ENCODE data around the gene PITPNC1. TPM values are rescaled to one million over a fixed set of nuclear protein-coding genes. Genes with fewer than 3 reads are reported as not detected.

The PITPNC1 gene
- total RNA-seq, 1 donor from 2014 or later: 40.3 TPM

- Mint-ChIP-seq H3K27me3 (ENCODE audit: unreplicated experiment) (no peaks in the 10 kb centered on the region), H3K4me3 (ENCODE audit: unreplicated experiment) (no peak overlapping the region)
Measured at GRCh38 chr17:67390646-67391361, 13.7 kb downstream of the PITPNC1 start.

GRCh38 chr17:67392111-67392510 lies 15.0 kb downstream of the PITPNC1 start:
- H3K9me3 Mint-ChIP-seq (ENCODE audit: unreplicated experiment): no peaks in the 10 kb centered on the region
- no peaks in the 10 kb centered on the region for H3K36me3 Mint-ChIP-seq (ENCODE audit: unreplicated experiment)
- H3K4me3 Mint-ChIP-seq (ENCODE audit: unreplicated experiment): no peak overlapping the region
- DNase-seq: no peak
- H3K4me1 Mint-ChIP-seq (ENCODE audit: low read depth, unreplicated experiment): peaks cover 3% of the 10 kb centered on the region
- TF ChIP-seq CTCF (IDR thresholded peaks at IDR 0.05; ENCODE audit: partially characterized antibody, unreplicated experiment): no peak
- H3K27ac Mint-ChIP-seq (ENCODE audit: unreplicated experiment): no peak overlapping the region
- no peaks in the 10 kb centered on the region for H3K27me3 Mint-ChIP-seq (ENCODE audit: unreplicated experiment)

More at GRCh38 chr17:67390646-67391361, 13.7 kb downstream of the PITPNC1 start:
- no peak for TF ChIP-seq CTCF (IDR thresholded peaks at IDR 0.05; ENCODE audit: partially characterized antibody, unreplicated experiment)
- no peak overlapping the region for H3K27ac Mint-ChIP-seq (ENCODE audit: unreplicated experiment)
- peaks cover 5% of the 10 kb centered on the region for H3K4me1 Mint-ChIP-seq (ENCODE audit: low read depth, unreplicated experiment)
- no peaks in the 10 kb centered on the region for H3K36me3 Mint-ChIP-seq (ENCODE audit: unreplicated experiment)
- no peaks in the 10 kb centered on the region for H3K9me3 Mint-ChIP-seq (ENCODE audit: unreplicated experiment)
- no peak for DNase-seq

- Mint-ChIP-seq H3K36me3 (ENCODE audit: unreplicated experiment) (no peaks in the 10 kb centered on the region), H3K4me3 (ENCODE audit: unreplicated experiment) (no peak overlapping the region), H3K27me3 (ENCODE audit: unreplicated experiment) (peaks cover 4% of the 10 kb centered on the region), H3K27ac (ENCODE audit: unreplicated experiment) (no peak overlapping the region), H3K4me1 (ENCODE audit: low read depth, unreplicated experiment) (no peaks in the 10 kb centered on the region), H3K9me3 (ENCODE audit: unreplicated experiment) (no peaks in the 10 kb centered on the region)
- no peak for TF ChIP-seq CTCF (IDR thresholded peaks at IDR 0.05; ENCODE audit: partially characterized antibody, unreplicated experiment)
- no peak for DNase-seq
Measured at GRCh38 chr17:67393809-67394397, 16.8 kb downstream of the PITPNC1 start.

- H3K27ac Mint-ChIP-seq (ENCODE audit: unreplicated experiment): no peak overlapping the region
Measured at GRCh38 chr17:67399676-67400075, 22.6 kb downstream of the PITPNC1 start.

More at GRCh38 chr17:67399676-67400075, 22.6 kb downstream of the PITPNC1 start:
- Mint-ChIP-seq H3K36me3 (ENCODE audit: unreplicated experiment) (no peaks in the 10 kb centered on the region), H3K27me3 (ENCODE audit: unreplicated experiment) (peaks cover 4% of the 10 kb centered on the region), H3K9me3 (ENCODE audit: unreplicated experiment) (no peaks in the 10 kb centered on the region), H3K4me3 (ENCODE audit: unreplicated experiment) (no peak overlapping the region), H3K4me1 (ENCODE audit: low read depth, unreplicated experiment) (peaks cover 2% of the 10 kb centered on the region)
- TF ChIP-seq CTCF (IDR thresholded peaks at IDR 0.05; ENCODE audit: partially characterized antibody, unreplicated experiment): no peak
- no peak for DNase-seq
